Neural progenitor cell (in vitro differentiated cells): Measurements from ENCODE around the gene KDELR1. TPM values are rescaled to one million over a fixed set of nuclear protein-coding genes. Genes with fewer than 3 reads are reported as not detected.

Source experiments
- DNase-seq: peaks from one replicate; pipeline ENCODE4 v3.0.0-alpha.2; 2016; ENCODE audit warnings: low spot score
- H2AFZ ChIP-seq: fragments of 200-600 bp; sonication (generic); replicated peaks from 2 replicates; pipeline ENCODE4 v1.6.1; 2016; ENCODE audit warnings: antibody characterized with exemption
- H3F3A ChIP-seq: fragments of 200-600 bp; sonication (generic); 2 replicates; pipeline ENCODE4 v1.6.1; 2016; ENCODE audit warnings: antibody characterized with exemption, low read depth
- H3K27ac ChIP-seq: fragments of 200-600 bp; sonication (generic); 2 replicates; pipeline ENCODE4 v1.5.1; 2016; ENCODE audit warnings: mild to moderate bottlenecking
- H3K27me3 ChIP-seq: fragments of 200-600 bp; sonication (generic); 2 replicates; pipeline ENCODE4 v1.6.1; 2016; ENCODE audit warnings: mild to moderate bottlenecking, moderate library complexity
- H3K36me3 ChIP-seq: fragments of 200-600 bp; sonication (generic); 2 replicates; pipeline ENCODE4 v1.5.1; 2016
- H3K4me1 ChIP-seq: fragments of 200-600 bp; sonication (generic); 2 replicates; pipeline ENCODE4 v1.6.1; 2016; ENCODE audit warnings: mixed run types
- H3K4me2 ChIP-seq: fragments of 200-600 bp; sonication (generic); 2 replicates; pipeline ENCODE4 v1.6.1; 2016
- H3K4me3 ChIP-seq: fragments of 200-600 bp; sonication (generic); 2 replicates; pipeline ENCODE4 v1.5.1; 2016
- H3K79me2 ChIP-seq: fragments of 200-600 bp; sonication (generic); 2 replicates; pipeline ENCODE4 v1.6.1; 2016; ENCODE audit warnings: low read depth
- H3K9ac ChIP-seq: fragments of 200-600 bp; sonication (generic); 2 replicates; pipeline ENCODE4 v1.6.1; 2016
- H3K9me3 ChIP-seq: fragments of 200-600 bp; sonication (generic); 2 replicates; pipeline ENCODE4 v1.5.1; 2016; ENCODE audit warnings: low read depth
- H4K20me1 ChIP-seq: fragments of 200-600 bp; sonication (generic); 2 replicates; pipeline ENCODE4 v1.6.1; 2016; ENCODE audit warnings: low read depth
- H3K27ac Mint-ChIP-seq: 3 replicates; pipeline ENCODE4 v1.8.0; 2021; ENCODE audit warnings: mixed read lengths
- H3K27me3 Mint-ChIP-seq: 2 replicates; pipeline ENCODE4 v1.8.0; 2022; ENCODE audit warnings: low read depth, mild to moderate bottlenecking, inconsistent platforms, moderate library complexity, mixed read lengths; ENCODE audit not compliant: insufficient read depth
- H3K36me3 Mint-ChIP-seq: 3 replicates; pipeline ENCODE4 v1.8.0; 2021; ENCODE audit warnings: mixed read lengths
- H3K4me1 Mint-ChIP-seq: 3 replicates; pipeline ENCODE4 v1.8.0; 2021; ENCODE audit warnings: mixed read lengths
- H3K4me3 Mint-ChIP-seq: 3 replicates; pipeline ENCODE4 v1.8.0; 2021; ENCODE audit warnings: mild to moderate bottlenecking, moderate library complexity, mixed read lengths
- H3K9me3 Mint-ChIP-seq: 3 replicates; pipeline ENCODE4 v1.8.0; 2020; ENCODE audit warnings: mixed read lengths
- EZH2 ChIP-seq: fragments of 200-600 bp; sonication (generic); IDR thresholded peaks from 2 replicates; pipeline ENCODE4 v1.6.1; 2017; ENCODE audit warnings: antibody characterized with exemption, mild to moderate bottlenecking, moderate library complexity
- EZH2phosphoT487 ChIP-seq: fragments of 200-600 bp; sonication (generic); IDR thresholded peaks from 2 replicates; pipeline ENCODE4 v1.6.1; 2017; ENCODE audit warnings: antibody characterized with exemption
- total RNA-seq: library from RNA; depleted of rRNA; stranded (reverse); fragments of >200 nt; gene quantifications from 2 replicates; pipeline ENCODE4 v1.2.3, GENCODE V29; 2015; ENCODE audit warnings: low replicate concordance
- TF ChIP-seq, protein P1 (sequence below): fragments of 200-600 bp; sonication (generic); IDR thresholded peaks from 2 replicates; pipeline ENCODE4 v1.5.1; 2017; ENCODE audit warnings: antibody characterized with exemption, mild to moderate bottlenecking

The KDELR1 gene
- total RNA-seq, 1 donor from 2014 or later, result 106 TPM

GRCh38 chr19:48350856-48351255 lies 40.5 kb downstream of the KDELR1 start:
- H3F3A ChIP-seq, result no peaks in the 10 kb centered on the region
- H3K36me3 ChIP-seq, result no peaks in the 10 kb centered on the region
- Mint-ChIP-seq H3K27ac (no peak overlapping the region), H3K4me3 (peak overlapping the region; percentile 48), H3K27me3 (peaks cover 19% of the 10 kb centered on the region), H3K4me1 (peaks cover 32% of the 10 kb centered on the region), H3K36me3 (no peaks in the 10 kb centered on the region), H3K9me3 (no peaks in the 10 kb centered on the region)
- no peak overlapping the region for H3K27ac ChIP-seq
- no peak overlapping the region for H3K9ac ChIP-seq
- no peaks in the 10 kb centered on the region for H3K27me3 ChIP-seq
- no peak overlapping the region for H2AFZ ChIP-seq
- no peak for DNase-seq
- no peaks in the 10 kb centered on the region for H4K20me1 ChIP-seq
- peaks cover 2% of the 10 kb centered on the region for H3K4me1 ChIP-seq
- no peak overlapping the region for H3K4me2 ChIP-seq
- TF ChIP-seq EZH2phosphoT487 (no peak), EZH2 (no peak)
- TF ChIP-seq, protein P1, sequence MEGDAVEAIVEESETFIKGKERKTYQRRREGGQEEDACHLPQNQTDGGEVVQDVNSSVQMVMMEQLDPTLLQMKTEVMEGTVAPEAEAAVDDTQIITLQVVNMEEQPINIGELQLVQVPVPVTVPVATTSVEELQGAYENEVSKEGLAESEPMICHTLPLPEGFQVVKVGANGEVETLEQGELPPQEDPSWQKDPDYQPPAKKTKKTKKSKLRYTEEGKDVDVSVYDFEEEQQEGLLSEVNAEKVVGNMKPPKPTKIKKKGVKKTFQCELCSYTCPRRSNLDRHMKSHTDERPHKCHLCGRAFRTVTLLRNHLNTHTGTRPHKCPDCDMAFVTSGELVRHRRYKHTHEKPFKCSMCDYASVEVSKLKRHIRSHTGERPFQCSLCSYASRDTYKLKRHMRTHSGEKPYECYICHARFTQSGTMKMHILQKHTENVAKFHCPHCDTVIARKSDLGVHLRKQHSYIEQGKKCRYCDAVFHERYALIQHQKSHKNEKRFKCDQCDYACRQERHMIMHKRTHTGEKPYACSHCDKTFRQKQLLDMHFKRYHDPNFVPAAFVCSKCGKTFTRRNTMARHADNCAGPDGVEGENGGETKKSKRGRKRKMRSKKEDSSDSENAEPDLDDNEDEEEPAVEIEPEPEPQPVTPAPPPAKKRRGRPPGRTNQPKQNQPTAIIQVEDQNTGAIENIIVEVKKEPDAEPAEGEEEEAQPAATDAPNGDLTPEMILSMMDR, result no peak
- H3K79me2 ChIP-seq, result no peaks in the 10 kb centered on the region
- no peak overlapping the region for H3K4me3 ChIP-seq
- H3K9me3 ChIP-seq, result no peaks in the 10 kb centered on the region

DNA sequence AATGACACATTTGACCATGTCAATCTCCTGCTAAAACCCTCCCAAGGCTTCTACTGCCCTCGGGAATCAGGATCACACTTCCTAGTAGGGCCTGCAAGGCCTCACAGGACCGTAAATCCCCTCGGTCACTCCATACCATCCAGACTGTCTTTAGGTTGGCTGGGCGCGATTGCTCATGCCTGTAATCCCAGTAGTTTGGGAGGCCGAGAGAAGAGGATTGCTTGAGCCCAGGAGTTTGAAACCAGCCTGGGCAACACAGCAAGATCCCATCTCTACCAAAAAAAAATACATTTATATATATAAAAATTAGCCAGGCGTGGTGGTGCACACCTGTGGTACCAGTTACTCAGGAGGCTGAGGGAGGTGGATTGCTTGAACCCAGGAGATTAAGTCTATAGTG lies 42.6 kb downstream of the KDELR1 start:
- Histone ChIP-seq H4K20me1 (no peaks in the 10 kb centered on the region), H3K27me3 (no peaks in the 10 kb centered on the region), H3K36me3 (no peaks in the 10 kb centered on the region), H3K9me3 (no peaks in the 10 kb centered on the region), H3F3A (no peaks in the 10 kb centered on the region), H3K4me1 (no peaks in the 10 kb centered on the region), H3K4me2 (no peak overlapping the region), H2AFZ (no peak overlapping the region), H3K27ac (no peak overlapping the region), H3K79me2 (no peaks in the 10 kb centered on the region), H3K4me3 (no peak overlapping the region), H3K9ac (no peak overlapping the region)
- Mint-ChIP-seq H3K27ac (no peak overlapping the region), H3K9me3 (no peaks in the 10 kb centered on the region), H3K4me3 (no peak overlapping the region), H3K27me3 (peaks cover 21% of the 10 kb centered on the region), H3K36me3 (no peaks in the 10 kb centered on the region), H3K4me1 (peaks cover 15% of the 10 kb centered on the region)
- DNase-seq, result no peak
- TF ChIP-seq, protein P1, result no peak
- TF ChIP-seq EZH2 (no peak), EZH2phosphoT487 (no peak)

DNA sequence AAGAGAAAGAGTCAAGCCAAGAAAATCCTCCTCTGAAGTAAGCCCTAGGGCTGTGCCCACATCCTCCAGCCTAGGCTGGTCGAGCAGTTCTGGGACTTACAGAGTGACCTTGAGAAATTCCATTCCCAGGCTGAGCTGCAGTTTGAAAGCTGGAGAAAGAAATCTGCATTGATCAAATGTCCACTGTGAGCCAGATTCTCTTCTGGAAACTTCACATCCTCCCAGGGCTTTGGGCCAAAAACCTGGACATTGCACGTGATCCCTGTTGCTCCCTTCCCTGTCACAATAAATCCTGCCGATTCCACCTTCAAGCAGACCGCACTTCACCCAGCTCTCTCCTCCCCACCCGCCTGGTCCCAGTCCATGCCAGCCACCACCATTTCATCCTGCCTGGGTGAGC lies 43.3 kb downstream of the KDELR1 start:
- H3K36me3 Mint-ChIP-seq, result no peaks in the 10 kb centered on the region
- Histone ChIP-seq H3K9me3 (no peaks in the 10 kb centered on the region), H3K4me2 (no peak overlapping the region), H4K20me1 (no peaks in the 10 kb centered on the region), H3K79me2 (no peaks in the 10 kb centered on the region), H3K4me1 (no peaks in the 10 kb centered on the region), H3K4me3 (no peak overlapping the region), H3F3A (no peaks in the 10 kb centered on the region), H3K9ac (no peak overlapping the region), H3K27ac (no peak overlapping the region), H2AFZ (no peak overlapping the region), H3K36me3 (no peaks in the 10 kb centered on the region), H3K27me3 (no peaks in the 10 kb centered on the region)
- H3K4me3 Mint-ChIP-seq, result no peak overlapping the region
- peaks cover 11% of the 10 kb centered on the region for H3K4me1 Mint-ChIP-seq
- no peak for DNase-seq
- H3K27me3 Mint-ChIP-seq, result peaks cover 19% of the 10 kb centered on the region
- no peak overlapping the region for H3K27ac Mint-ChIP-seq
- TF ChIP-seq, protein P1, result no peak
- TF ChIP-seq EZH2 (no peak), EZH2phosphoT487 (no peak)
- no peaks in the 10 kb centered on the region for H3K9me3 Mint-ChIP-seq

DNA sequence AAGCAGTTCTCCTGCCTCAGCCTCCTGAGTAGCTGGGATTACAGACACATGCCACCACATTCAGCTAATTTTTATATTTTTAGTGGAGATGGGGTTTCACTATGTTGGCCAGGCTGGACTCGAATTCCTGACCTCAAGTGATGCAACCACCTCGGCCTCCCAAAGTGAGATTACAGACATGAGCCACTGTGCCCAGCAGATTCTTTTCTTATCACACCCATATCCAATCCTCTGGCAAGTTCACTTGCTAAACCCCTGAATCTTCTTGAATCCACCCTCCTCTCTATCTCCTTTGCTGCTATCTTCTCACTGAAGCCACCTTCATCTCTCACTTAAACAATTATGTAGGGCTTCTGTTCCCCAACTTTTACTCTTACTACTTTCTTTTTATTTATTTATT lies 45.2 kb downstream of the KDELR1 start:
- Mint-ChIP-seq H3K4me1 (peaks cover 7% of the 10 kb centered on the region), H3K36me3 (no peaks in the 10 kb centered on the region), H3K9me3 (no peaks in the 10 kb centered on the region), H3K27ac (no peak overlapping the region), H3K4me3 (no peak overlapping the region), H3K27me3 (peaks cover 17% of the 10 kb centered on the region)
- H3K4me3 ChIP-seq, result no peak overlapping the region
- H3F3A ChIP-seq, result no peaks in the 10 kb centered on the region
- H3K27me3 ChIP-seq, result no peaks in the 10 kb centered on the region
- no peaks in the 10 kb centered on the region for H3K79me2 ChIP-seq
- TF ChIP-seq, protein P1, result no peak
- TF ChIP-seq EZH2phosphoT487, result no peak
- TF ChIP-seq EZH2, result no peak
- no peak for DNase-seq
- no peak overlapping the region for H3K4me2 ChIP-seq
- no peak overlapping the region for H2AFZ ChIP-seq
- no peak overlapping the region for H3K27ac ChIP-seq
- no peak overlapping the region for H3K9ac ChIP-seq
- no peaks in the 10 kb centered on the region for H3K4me1 ChIP-seq
- no peaks in the 10 kb centered on the region for H3K9me3 ChIP-seq
- H4K20me1 ChIP-seq, result no peaks in the 10 kb centered on the region
- H3K36me3 ChIP-seq, result no peaks in the 10 kb centered on the region
